SK-N-SH (cell line): ENCODE results near the gene MLST8. TPM values are rescaled to one million over a fixed set of nuclear protein-coding genes. Genes with fewer than 3 reads are reported as not detected.

Experiments
- CTCF ChIA-PET: fragments of 300-600, 350-600 bp; formaldehyde crosslinking; extraction: SDS; loops from one replicate; lab custom pipeline; 2021; lab: Yijun Ruan, JAX
- POLR2A ChIA-PET: fragments of 350-600 bp; sonication (Branson Sonifier 250); formaldehyde crosslinking; extraction: SDS; loops from one replicate; lab custom pipeline; 2020; ENCODE audit warnings: antibody characterized with exemption, inconsistent platforms; lab: Yijun Ruan, JAX
- DNase-seq: peaks from one replicate; pipeline ENCODE4 v3.0.0; 2012
- H2AFZ ChIP-seq: fragments of 200-600 bp; sonication (generic); 2 replicates; pipeline ENCODE4 v1.8.1; 2016; ENCODE audit warnings: antibody characterized with exemption, mild to moderate bottlenecking, low read depth
- H3F3A ChIP-seq: fragments of 200-600 bp; sonication (generic); replicated peaks from 2 replicates; pipeline ENCODE3; 2016; ENCODE audit warnings: antibody characterized with exemption, mild to moderate bottlenecking; ENCODE audit not compliant: insufficient read depth
- H3K27ac ChIP-seq, 2 experiments: fragments of 200-500 bp in 1 of 2; fragments of 200-600 bp in 1 of 2; sonication (Bioruptor generic) in 1 of 2; sonication (generic), shearing (Covaris generic) in 1 of 2; 2 replicates each; pipeline versions ENCODE4 v1.5.1 to v1.6.1; 2014 to 2016; ENCODE audit warnings: low read depth in 2 of 2, inconsistent platforms in 1 of 2, low read length in 1 of 2, mild to moderate bottlenecking in 1 of 2, mixed read lengths in 1 of 2
- H3K27me3 ChIP-seq: fragments of 200-600 bp; sonication (generic), shearing (Covaris generic); 2 replicates; pipeline ENCODE4 v1.6.1; 2016; ENCODE audit warnings: mixed run types; ENCODE audit not compliant: insufficient read depth
- H3K36me3 ChIP-seq, 2 experiments: fragments of 200-500 bp in 1 of 2; fragments of 200-600 bp in 1 of 2; sonication (Bioruptor generic) in 1 of 2; sonication (generic) in 1 of 2; replicated peaks in 1 of 2; 2 replicates each; pipeline versions ENCODE3 to v1.5.1; 2014 to 2016; ENCODE audit warnings: low read length in 1 of 2, mild to moderate bottlenecking in 1 of 2; ENCODE audit not compliant: insufficient read depth in 2 of 2, control insufficient read depth in 1 of 2
- H3K4me1 ChIP-seq, 2 experiments: fragments of 200-500 bp in 1 of 2; fragments of 200-600 bp in 1 of 2; sonication (Bioruptor generic) in 1 of 2; sonication (generic), shearing (Covaris generic) in 1 of 2; 2 replicates each; pipeline versions ENCODE4 v1.5.1 to v1.6.1; 2014 to 2016; ENCODE audit warnings: low read depth in 1 of 2, low read length in 1 of 2, mixed run types in 1 of 2; ENCODE audit not compliant: insufficient read depth in 2 of 2, control insufficient read depth in 1 of 2
- H3K4me2 ChIP-seq: fragments of 200-600 bp; sonication (generic), shearing (Covaris generic); 2 replicates; pipeline ENCODE4 v1.6.1; 2017; ENCODE audit warnings: mixed run types
- H3K4me3 ChIP-seq, 2 experiments: fragments of 200-500 bp in 1 of 2; fragments of 200-600 bp in 1 of 2; sonication (Bioruptor generic) in 1 of 2; sonication (generic), shearing (Covaris generic) in 1 of 2; 2 replicates each; pipeline versions ENCODE4 v1.5.1 to v1.8.1; 2014 to 2016; ENCODE audit warnings: low read depth in 2 of 2, inconsistent platforms in 1 of 2, low read length in 1 of 2, mild to moderate bottlenecking in 1 of 2, mixed read lengths in 1 of 2, moderate library complexity in 1 of 2
- H3K79me2 ChIP-seq: fragments of 200-600 bp; sonication (generic); 2 replicates; pipeline ENCODE4 v1.8.1; 2017; ENCODE audit warnings: mild to moderate bottlenecking; ENCODE audit not compliant: insufficient read depth
- H3K9ac ChIP-seq: fragments of 200-600 bp; sonication (generic); 2 replicates; pipeline ENCODE4 v1.6.1; 2017; ENCODE audit warnings: mixed run types
- H3K9me2 ChIP-seq: fragments of 200-600 bp; sonication (generic); 2 replicates; pipeline ENCODE4 v1.6.1; 2017; ENCODE audit warnings: mixed run types
- H3K9me3 ChIP-seq: fragments of 200-600 bp; sonication (generic); 2 replicates; pipeline ENCODE4 v1.6.1; 2017; ENCODE audit warnings: mixed run types, mild to moderate bottlenecking, moderate library complexity
- H4K20me1 ChIP-seq: fragments of 200-600 bp; sonication (generic); 2 replicates; pipeline ENCODE4 v1.6.1; 2017; ENCODE audit warnings: mild to moderate bottlenecking, mixed run types; ENCODE audit not compliant: insufficient read depth
- CTCF ChIP-seq: fragments of 200-600 bp; sonication (generic); IDR thresholded peaks from 2 replicates; pipeline ENCODE4 v1.6.1; 2017; ENCODE audit warnings: antibody characterized with exemption, mild to moderate bottlenecking, moderate library complexity
- ELF1 ChIP-seq: IDR thresholded peaks from 2 replicates; pipeline ENCODE4 v1.4.0; 2012
- EP300 ChIP-seq, 2 experiments: IDR thresholded peaks; 2 replicates each; pipeline versions ENCODE4 v1.4.0 to v1.6.1; 2012; ENCODE audit warnings: borderline replicate concordance in 1 of 2, low read depth in 1 of 2, low read length in 1 of 2
- FOSL2 ChIP-seq: IDR thresholded peaks from 2 replicates; pipeline ENCODE4 v1.4.0; 2012; ENCODE audit warnings: low read depth, mild to moderate bottlenecking, moderate library complexity, borderline replicate concordance
- FOXJ3 ChIP-seq: sonication (generic); formaldehyde crosslinking; IDR thresholded peaks from 2 replicates; pipeline ENCODE4 v1.5.1; 2020; ENCODE audit warnings: mild to moderate bottlenecking, missing genetic modification reagents
- GABPA ChIP-seq: IDR thresholded peaks from 2 replicates; pipeline ENCODE4 v1.4.0; 2012; ENCODE audit warnings: low read depth, mild to moderate bottlenecking
- JUND ChIP-seq: IDR thresholded peaks from 2 replicates; pipeline ENCODE4 v1.4.0; 2012
- MXI1 ChIP-seq: IDR thresholded peaks from 2 replicates; pipeline ENCODE4 v1.6.1; 2012; ENCODE audit warnings: mild to moderate bottlenecking, low read depth, low read length, improper control_type of control experiment
- NFIC ChIP-seq: IDR thresholded peaks from 2 replicates; pipeline ENCODE4 v1.4.0; 2012; ENCODE audit warnings: borderline replicate concordance
- NRF1 ChIP-seq: IDR thresholded peaks from 2 replicates; pipeline ENCODE4 v1.6.1; 2012; ENCODE audit warnings: low read depth, mild to moderate bottlenecking, low read length
- REST ChIP-seq: IDR thresholded peaks from 2 replicates; pipeline ENCODE4 v1.6.1; 2012; ENCODE audit warnings: mild to moderate bottlenecking, low read depth, low read length, moderate library complexity
- RFX5 ChIP-seq: IDR thresholded peaks from 2 replicates; pipeline ENCODE4 v1.6.1; 2012; ENCODE audit warnings: mild to moderate bottlenecking, improper control_type of control experiment, low read length
- TAF1 ChIP-seq: IDR thresholded peaks from 2 replicates; pipeline ENCODE4 v1.6.1; 2012; ENCODE audit warnings: low read depth, mild to moderate bottlenecking, low read length, moderate library complexity, borderline replicate concordance
- TEAD4 ChIP-seq: IDR thresholded peaks from 2 replicates; pipeline ENCODE4 v1.4.0; 2012; ENCODE audit warnings: mild to moderate bottlenecking, borderline replicate concordance; ENCODE audit not compliant: insufficient read depth
- WGBS: methylation state at CpG from one replicate; pipeline ENCODE4 v1.1.6; 2017; ENCODE audit warnings: low lambda C conversion rate; 5-methylcytosine and 5-hydroxymethylcytosine counted together
- polyA plus RNA-seq, 3 experiments: library from polyadenylated mRNA; depleted of rRNA; stranded (reverse); fragments of >200 nt; gene quantifications; 2 replicates each; pipeline ENCODE4 v1.2.3, GENCODE V29; 2012

The MLST8 gene
- polyA plus RNA-seq, 1 of the 3 experiments (the other 2 are of a cell fraction) = 85.4 TPM

- TF ChIP-seq MXI1 = no peak
These were observed 32.4 kb upstream of the MLST8 start (continued) for GRCh38 chr16:2172688-2173335.

- no peak for TF ChIP-seq FOXJ3
- no peaks in the 10 kb centered on the region for H3K27me3 ChIP-seq
- no peaks in the 10 kb centered on the region for H3K79me2 ChIP-seq
- H3K9me2 ChIP-seq = no peaks in the 10 kb centered on the region
- 70% methylated on average over 2 of the region's 14 CpGs for WGBS
- no peak overlapping the region for H2AFZ ChIP-seq
- no peaks in the 10 kb centered on the region for H3K4me1 ChIP-seq
- H3K9ac ChIP-seq = no peak overlapping the region
- ChIA-PET POLR2A (no interaction called here), CTCF (interaction anchor here (1.5 kb wide), 1 partner anchor 21 kb away, joined by 3 read pairs; no protein-coding TSS in a partner anchor)
- no peaks in the 10 kb centered on the region for H3F3A ChIP-seq
- H3K9me3 ChIP-seq = no peaks in the 10 kb centered on the region
- no peaks in the 10 kb centered on the region for H4K20me1 ChIP-seq
- DNase-seq = no peak
- H3K36me3 ChIP-seq = peaks cover 0 to 76% of the 10 kb centered on the region in 2 experiments
- no peak overlapping the region for H3K27ac ChIP-seq
- no peak overlapping the region for H3K4me2 ChIP-seq
- H3K4me3 ChIP-seq = no peak overlapping the region
These were observed 31.9 kb upstream of the MLST8 start for GRCh38 chr16:2173366-2173765.

GRCh38 chr16:2173916-2174315 is 31.3 kb upstream of the MLST8 start:
- WGBS = 88% methylated on average over 3 of the region's 4 CpGs
- Histone ChIP-seq H3K79me2 (no peaks in the 10 kb centered on the region), H2AFZ (no peak overlapping the region), H3K4me2 (no peak overlapping the region), H3K9ac (no peak overlapping the region), H3K4me3 (no peak overlapping the region), H3K4me1 (no peaks in the 10 kb centered on the region), H3K27me3 (no peaks in the 10 kb centered on the region), H3K9me2 (no peaks in the 10 kb centered on the region), H3K27ac (no peak overlapping the region), H3F3A (no peaks in the 10 kb centered on the region), H3K36me3 (peaks cover 0 to 76% of the 10 kb centered on the region in 2 experiments), H3K9me3 (no peaks in the 10 kb centered on the region), H4K20me1 (no peaks in the 10 kb centered on the region)
- ChIA-PET POLR2A (no interaction called here), CTCF (interaction anchor here (1.5 kb wide), 1 partner anchor 20 kb away, joined by 3 read pairs; no protein-coding TSS in a partner anchor)
- DNase-seq = no peak
- no peak for TF ChIP-seq GABPA
- TF ChIP-seq NRF1 = no peak

GRCh38 chr16:2174396-2175131 is 30.7 kb upstream of the MLST8 start:
- ChIA-PET POLR2A (interaction anchor here (1.4 kb wide), 1 partner anchor 12 kb away, joined by 4 read pairs; no protein-coding TSS in a partner anchor), CTCF (interaction anchor here (1.5 kb wide), 1 partner anchor 20 kb away, joined by 4 read pairs; no protein-coding TSS in a partner anchor)
- no peak overlapping the region for H3K4me3 ChIP-seq
- DNase-seq = no peak
- H3K9ac ChIP-seq = no peak overlapping the region
- no peak overlapping the region for H2AFZ ChIP-seq
- H3K36me3 ChIP-seq = peaks cover 0 to 73% of the 10 kb centered on the region in 2 experiments
- no peaks in the 10 kb centered on the region for H3K9me3 ChIP-seq
- no peaks in the 10 kb centered on the region for H3F3A ChIP-seq
- H3K27ac ChIP-seq = no peak overlapping the region
- no peaks in the 10 kb centered on the region for H3K79me2 ChIP-seq
- no peak overlapping the region for H3K4me2 ChIP-seq
- no peaks in the 10 kb centered on the region for H4K20me1 ChIP-seq
- WGBS = 99% methylated on average over 13 of the region's 21 CpGs
- H3K4me1 ChIP-seq = no peaks in the 10 kb centered on the region
- H3K27me3 ChIP-seq = no peaks in the 10 kb centered on the region
- H3K9me2 ChIP-seq = no peaks in the 10 kb centered on the region
- TF ChIP-seq EP300 (IDR thresholded peaks at IDR 0.05; ENCODE audit: borderline replicate concordance in 1 of 2, low read depth in 1 of 2, low read length in 1 of 2) (no peak), CTCF (no peak), FOXJ3 (no peak), ELF1 (no peak), JUND (no peak), NFIC (no peak), REST (no peak), FOSL2 (no peak), TAF1 (no peak), RFX5 (no peak), TEAD4 (no peak)
